ENCODE data around the gene LYZL6. TPM values are rescaled to one million over a fixed set of nuclear protein-coding genes. Genes with fewer than 3 reads are reported as not detected.

The LYZL6 gene
- total RNA-seq, 1 experiment from 2014 or later: not detected

- ATAC-seq: no peak
- no peaks in the 10 kb centered on the region for H4K20me1 ChIP-seq (ENCODE audit: insufficient read depth)
- no peak overlapping the region for H3K27ac ChIP-seq (ENCODE audit: low read depth, low read length)
- H3K9me2 ChIP-seq (ENCODE audit: insufficient read depth): no peaks in the 10 kb centered on the region
- H3K9me3 ChIP-seq (ENCODE audit: control insufficient read depth in 1 of 2, insufficient read depth in 1 of 2, low read depth in 1 of 2, low read length in 2 of 2): peaks cover 0 to 15% of the 10 kb centered on the region in 2 experiments; a peak in 1 of 4 replicates
- intact Hi-C loops (cut with micrococcal nuclease): no loop called here
- RAD21 ChIA-PET (ENCODE audit: low non-redundant PET in 1 of 2, low total read pairs in 2 of 2, uncharacterized antibody in 2 of 2, unreplicated experiment in 2 of 2): no interaction called here
- CTCF ChIA-PET: no interaction called here
- no peak overlapping the region for H3K4me3 ChIP-seq (replicated peaks in 1 of 2; ENCODE audit: low read depth in 1 of 2, low read length in 2 of 2)
- TF ChIP-seq ATF3 (IDR thresholded peaks at IDR 0.05): no peak
- no peak overlapping the region for H3K4me2 ChIP-seq (ENCODE audit: low read length)
- no peaks in the 10 kb centered on the region for H3K79me2 ChIP-seq (ENCODE audit: insufficient read depth, low read length)
- no peak for DNase-seq (ENCODE audit: low read depth, low spot score)
- no peaks in the 10 kb centered on the region for H3K36me3 ChIP-seq (ENCODE audit: control insufficient read depth in 1 of 2, insufficient read depth in 2 of 2, low read length in 2 of 2)
- no peaks in the 10 kb centered on the region for H3K4me1 ChIP-seq (ENCODE audit: control insufficient read depth in 1 of 2, insufficient read depth in 2 of 2, low read length in 2 of 2)
- no peak overlapping the region for H2AFZ ChIP-seq (ENCODE audit: low read depth, low read length, poor library complexity, severe bottlenecking)
- no peaks in the 10 kb centered on the region for H3K27me3 ChIP-seq (ENCODE audit: insufficient read depth, low read length)
- no peak overlapping the region for H3K9ac ChIP-seq (ENCODE audit: low read length)
- BruUV-seq (replicated peaks): no TSS peak
- POLR2A ChIA-PET: no interaction called here
Observed at GRCh38 chr17:35991075-35991474, 47.6 kb upstream of the LYZL6 start.

GRCh38 chr17:35988164-35988563, 44.7 kb upstream of the LYZL6 start:
- TF ChIP-seq ELF1 (IDR thresholded peaks at IDR 0.05; ENCODE audit: borderline replicate concordance, low read depth): no peak
- TF ChIP-seq ATF3 (IDR thresholded peaks at IDR 0.05): no peak
- TF ChIP-seq JUND (IDR thresholded peaks at IDR 0.05): no peak
- no peak for TF ChIP-seq EZH2 (IDR thresholded peaks at IDR 0.05)
- Histone ChIP-seq H4K20me1 (ENCODE audit: insufficient read depth) (no peaks in the 10 kb centered on the region), H3K9me3 (ENCODE audit: control insufficient read depth in 1 of 2, insufficient read depth in 1 of 2, low read depth in 1 of 2, low read length in 2 of 2) (peaks cover 0 to 10% of the 10 kb centered on the region in 2 experiments; a peak in 1 of 4 replicates), H3K9me2 (ENCODE audit: insufficient read depth) (no peaks in the 10 kb centered on the region), H3K79me2 (ENCODE audit: insufficient read depth, low read length) (no peaks in the 10 kb centered on the region), H3K36me3 (ENCODE audit: control insufficient read depth in 1 of 2, insufficient read depth in 2 of 2, low read length in 2 of 2) (no peaks in the 10 kb centered on the region), H3K4me2 (ENCODE audit: low read length) (no peak overlapping the region), H3K9ac (ENCODE audit: low read length) (no peak overlapping the region), H2AFZ (ENCODE audit: low read depth, low read length, poor library complexity, severe bottlenecking) (no peak overlapping the region), H3K27ac (ENCODE audit: low read depth, low read length) (no peak overlapping the region), H3K27me3 (ENCODE audit: insufficient read depth, low read length) (no peaks in the 10 kb centered on the region), H3K4me3 (replicated peaks in 1 of 2; ENCODE audit: low read depth in 1 of 2, low read length in 2 of 2) (no peak overlapping the region), H3K4me1 (ENCODE audit: control insufficient read depth in 1 of 2, insufficient read depth in 2 of 2, low read length in 2 of 2) (no peaks in the 10 kb centered on the region)
- ChIA-PET RAD21 (ENCODE audit: low non-redundant PET in 1 of 2, low total read pairs in 2 of 2, uncharacterized antibody in 2 of 2, unreplicated experiment in 2 of 2) (no interaction called here), POLR2A (no interaction called here), CTCF (no interaction called here)
- no peak for ATAC-seq
- DNase-seq (ENCODE audit: low read depth, low spot score): no peak
- no TSS peak for BruUV-seq (replicated peaks)
- intact Hi-C loops (cut with micrococcal nuclease): no loop called here
